ENCODE data around the gene SYNPO. TPM values are rescaled to one million over a fixed set of nuclear protein-coding genes. Genes with fewer than 3 reads are reported as not detected.

SYNPO gene
- 1.2 and 4.6 TPM in 2 replicates for total RNA-seq (2014; rRNA removed; shearing (Covaris generic); ENCODE audit: low replicate concordance)

DNA sequence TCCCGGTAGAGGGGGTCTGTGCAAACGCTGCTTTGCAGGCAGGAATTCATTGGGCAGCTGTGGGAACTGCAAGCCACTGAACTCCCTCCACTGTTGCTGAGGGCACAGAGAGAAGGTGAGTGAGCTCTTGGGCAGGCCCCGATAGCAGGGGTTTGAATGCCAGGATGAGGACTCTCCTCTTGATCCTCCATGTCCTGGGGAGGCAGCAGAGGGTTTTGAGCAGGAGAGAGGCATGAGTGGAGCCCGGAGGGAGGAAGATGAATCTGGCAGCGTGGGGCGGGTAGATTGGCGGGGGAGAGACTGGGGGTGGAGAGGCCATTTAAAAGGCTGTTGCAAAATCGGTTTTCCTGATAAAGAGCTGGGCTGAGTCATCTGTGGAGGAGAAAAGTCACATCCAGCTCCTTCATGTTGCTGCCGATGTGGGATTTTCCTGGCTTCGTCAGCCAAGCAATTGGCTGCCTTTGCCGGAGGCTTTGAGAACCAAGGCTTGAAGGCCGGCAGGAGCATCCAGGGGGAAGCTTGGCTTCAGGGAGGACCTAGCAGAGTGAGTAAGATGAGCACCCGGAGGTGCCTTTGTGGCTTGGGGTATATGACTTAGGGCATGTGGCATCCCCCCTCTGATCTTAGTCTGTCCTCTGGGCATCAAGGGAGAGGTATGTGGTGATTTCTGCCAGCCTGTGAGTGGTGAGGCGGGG, at the start of gene SYNPO:
Gene SYNPO (plus strand): TSS at position 350 of the 695 bp plus-strand sequence. CDS start 7,616 bp downstream, outside the sequence.
- H3K27me3 ChIP-seq, result no peaks in the 10 kb centered on the region
- peak; percentile 99 for DNase-seq
- peak within 1 kb of the TSS; percentile 15 for H3K4me3 ChIP-seq
- H3K36me3 ChIP-seq, result no peaks in the 10 kb centered on the region
- no peaks in the 10 kb centered on the region for H3K9me3 ChIP-seq

DNA sequence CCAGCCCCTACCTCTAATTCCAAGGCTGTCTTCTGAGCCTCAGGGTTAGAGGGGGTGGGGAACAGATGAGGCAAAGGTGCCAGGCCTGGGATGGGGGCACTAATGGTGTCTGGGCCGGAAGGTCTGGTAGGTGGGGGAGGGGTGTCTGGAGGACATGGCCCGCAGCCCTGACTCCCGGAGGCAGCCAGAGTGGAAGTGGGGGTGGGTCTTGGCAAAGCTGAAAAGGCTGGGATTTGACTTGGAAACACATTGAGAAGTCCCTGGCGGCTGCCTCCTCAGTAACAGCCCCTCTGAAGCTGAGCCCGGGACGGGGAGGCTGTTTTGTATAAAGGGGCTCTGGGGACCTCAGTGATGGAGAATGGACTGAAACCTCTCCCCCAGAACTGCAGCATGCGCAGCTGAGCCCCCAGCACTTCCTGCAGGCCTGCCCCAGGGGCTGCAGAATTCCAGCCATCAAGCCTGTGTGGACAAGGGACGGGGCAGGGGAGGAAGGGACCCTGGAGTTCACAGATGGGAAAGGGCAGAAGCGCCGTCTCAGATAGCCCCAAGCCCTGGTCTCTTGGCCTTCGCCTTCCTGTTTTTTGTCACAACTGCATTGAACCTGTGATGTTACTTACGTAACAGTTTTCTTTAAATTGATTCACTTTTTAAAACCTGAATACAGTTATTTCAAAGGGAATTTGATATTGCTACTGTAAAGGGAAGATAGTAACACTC, 49.3 kb upstream of the SYNPO start:
- H3K27me3 ChIP-seq, result no peaks in the 10 kb centered on the region
- H3K4me3 ChIP-seq, result no peak overlapping the region
- no peaks in the 10 kb centered on the region for H3K9me3 ChIP-seq
- peak; percentile 48 for DNase-seq
- no peaks in the 10 kb centered on the region for H3K36me3 ChIP-seq

DNA sequence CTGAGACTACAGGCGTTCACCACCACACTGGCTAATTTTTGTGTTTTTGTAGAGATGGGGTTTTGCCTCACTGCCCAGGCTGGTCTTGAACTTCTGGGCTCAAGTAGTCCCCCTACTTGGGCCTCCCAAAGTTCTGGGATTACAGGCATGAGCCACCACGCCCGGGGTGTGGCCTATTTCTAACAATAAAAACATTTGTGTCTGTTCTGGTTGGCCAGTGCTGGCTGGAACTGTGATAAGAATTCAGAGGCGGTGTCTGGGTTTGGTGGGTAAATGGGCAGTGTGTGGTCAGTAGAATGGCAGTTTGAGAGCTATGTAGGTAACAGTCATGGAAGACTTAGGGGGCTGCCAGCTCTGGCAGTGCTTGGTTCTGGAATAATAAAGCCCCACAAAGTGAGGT, 46.9 kb upstream of the SYNPO start:
- H3K4me3 ChIP-seq, result no peak overlapping the region
- no peaks in the 10 kb centered on the region for H3K9me3 ChIP-seq
- H3K27me3 ChIP-seq, result no peaks in the 10 kb centered on the region
- H3K36me3 ChIP-seq, result no peaks in the 10 kb centered on the region
- no peak for DNase-seq

GRCh38 chr5:150593996-150594395, 46.5 kb upstream of the SYNPO start:
- Histone ChIP-seq H3K36me3 (no peaks in the 10 kb centered on the region), H3K27me3 (no peaks in the 10 kb centered on the region), H3K9me3 (no peaks in the 10 kb centered on the region), H3K4me3 (no peak overlapping the region)
- DNase-seq, result no peak

DNA sequence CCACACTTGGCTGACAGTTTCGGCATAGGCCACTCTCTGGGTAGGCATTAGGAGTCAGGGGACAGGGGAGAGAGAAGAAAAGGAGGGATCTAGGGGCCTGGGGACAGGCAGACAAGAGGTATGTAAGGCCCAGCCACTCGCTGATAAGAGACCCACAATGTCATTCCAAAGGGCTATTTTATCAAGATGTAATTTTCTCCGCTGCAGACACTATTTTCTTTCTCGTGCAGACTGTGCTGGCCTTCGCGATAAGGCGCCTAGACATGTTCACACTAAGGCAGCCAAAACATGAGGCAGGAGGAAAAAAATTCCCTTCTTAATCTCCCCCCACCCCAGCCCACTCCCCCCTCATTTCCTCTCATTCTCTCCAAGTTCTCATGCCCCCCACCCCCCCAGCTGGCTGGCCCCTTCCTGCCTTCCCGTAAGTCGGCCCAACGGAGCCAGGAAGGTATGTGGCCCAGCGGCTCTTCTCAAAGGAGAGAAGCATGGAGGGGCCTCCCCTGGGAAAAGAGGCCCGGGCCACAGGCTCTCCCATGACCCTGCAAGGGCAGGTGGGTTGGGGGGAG, 44.9 kb upstream of the SYNPO start:
- no peaks in the 10 kb centered on the region for H3K36me3 ChIP-seq
- H3K9me3 ChIP-seq, result no peaks in the 10 kb centered on the region
- H3K27me3 ChIP-seq, result no peaks in the 10 kb centered on the region
- DNase-seq, result no peak
- H3K4me3 ChIP-seq, result no peak overlapping the region

DNA sequence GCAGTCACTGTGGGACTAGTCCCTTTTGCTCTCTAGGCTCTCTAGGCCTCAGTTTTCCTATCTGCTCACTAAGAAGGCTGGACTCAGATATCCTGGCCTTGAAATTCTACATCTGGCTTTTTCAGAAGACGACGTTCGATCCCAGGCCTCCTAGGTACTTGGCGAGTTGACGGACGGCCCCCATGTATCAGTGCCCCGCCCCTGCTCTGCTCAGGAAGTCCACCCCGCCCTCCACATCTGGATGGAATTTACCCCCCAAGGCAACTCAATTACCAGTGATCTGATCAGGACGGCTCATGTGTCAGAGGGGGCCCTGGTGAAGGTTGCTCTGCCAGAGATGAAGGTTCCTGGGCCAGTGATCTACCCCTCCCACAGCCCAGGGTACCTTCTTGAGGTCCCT, 44.1 kb upstream of the SYNPO start:
- Histone ChIP-seq H3K4me3 (no peak overlapping the region), H3K36me3 (no peaks in the 10 kb centered on the region), H3K27me3 (no peaks in the 10 kb centered on the region), H3K9me3 (no peaks in the 10 kb centered on the region)
- DNase-seq, result no peak

GRCh38 chr5:150596826-150597225, 43.6 kb upstream of the SYNPO start:
- H3K4me3 ChIP-seq, result no peak overlapping the region
- no peaks in the 10 kb centered on the region for H3K27me3 ChIP-seq
- H3K9me3 ChIP-seq, result no peaks in the 10 kb centered on the region
- no peak for DNase-seq
- H3K36me3 ChIP-seq, result no peaks in the 10 kb centered on the region

- Histone ChIP-seq H3K36me3 (no peaks in the 10 kb centered on the region), H3K9me3 (no peaks in the 10 kb centered on the region), H3K4me3 (no peak overlapping the region)
Measured at GRCh38 chr5:150598006-150598405, 42.5 kb upstream of the SYNPO start.

DNA sequence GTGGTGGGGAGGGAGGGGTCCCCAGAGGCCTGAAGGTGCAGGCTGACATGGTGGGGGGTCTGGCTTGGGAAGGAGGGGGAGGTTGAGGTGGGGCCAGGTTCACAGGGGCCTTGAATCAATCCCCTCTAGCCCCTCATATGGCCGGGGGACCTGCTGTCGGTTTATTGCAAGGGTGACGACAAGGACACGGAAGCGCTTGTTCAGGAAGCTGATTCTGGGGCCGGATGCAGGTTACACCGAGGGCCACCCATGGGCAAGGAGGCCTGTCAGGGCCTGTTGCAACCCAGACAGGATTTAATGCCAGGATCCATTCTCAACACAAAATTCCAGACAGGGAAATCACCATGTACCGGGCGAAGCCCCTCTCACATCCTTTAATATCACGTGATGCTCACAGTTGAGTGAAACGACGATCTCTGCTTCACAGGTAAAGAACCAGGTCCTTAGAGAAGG, 41.6 kb upstream of the SYNPO start:
- Histone ChIP-seq H3K36me3 (no peaks in the 10 kb centered on the region), H3K27me3 (no peaks in the 10 kb centered on the region), H3K4me3 (no peak overlapping the region), H3K9me3 (no peaks in the 10 kb centered on the region)
- DNase-seq, result no peak

More at GRCh38 chr5:150598006-150598405, 42.5 kb upstream of the SYNPO start:
- H3K27me3 ChIP-seq, result no peaks in the 10 kb centered on the region
- DNase-seq, result no peak

DNA sequence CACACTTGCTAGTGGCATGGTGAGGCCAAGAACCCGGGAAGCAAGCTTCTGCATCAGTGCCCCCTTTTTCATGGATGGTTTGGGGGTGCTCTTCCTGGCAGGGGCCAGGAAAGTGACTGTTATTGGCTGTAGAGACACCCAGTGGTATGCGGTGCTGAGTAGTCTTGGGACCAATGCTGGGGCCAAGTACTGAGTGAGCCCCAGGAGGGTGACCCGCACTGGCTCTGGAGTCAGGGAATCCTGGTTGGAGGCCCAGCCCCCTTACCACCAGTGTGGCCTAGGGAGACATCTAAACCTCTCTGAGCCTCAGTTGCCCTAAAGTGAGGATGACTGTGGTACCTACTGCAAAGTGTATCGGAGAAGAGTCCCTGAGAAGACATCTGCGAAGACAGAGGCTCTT, 41.2 kb upstream of the SYNPO start:
- DNase-seq, result no peak
- no peak overlapping the region for H3K4me3 ChIP-seq
- H3K9me3 ChIP-seq, result no peaks in the 10 kb centered on the region
- H3K36me3 ChIP-seq, result no peaks in the 10 kb centered on the region
- no peaks in the 10 kb centered on the region for H3K27me3 ChIP-seq

DNA sequence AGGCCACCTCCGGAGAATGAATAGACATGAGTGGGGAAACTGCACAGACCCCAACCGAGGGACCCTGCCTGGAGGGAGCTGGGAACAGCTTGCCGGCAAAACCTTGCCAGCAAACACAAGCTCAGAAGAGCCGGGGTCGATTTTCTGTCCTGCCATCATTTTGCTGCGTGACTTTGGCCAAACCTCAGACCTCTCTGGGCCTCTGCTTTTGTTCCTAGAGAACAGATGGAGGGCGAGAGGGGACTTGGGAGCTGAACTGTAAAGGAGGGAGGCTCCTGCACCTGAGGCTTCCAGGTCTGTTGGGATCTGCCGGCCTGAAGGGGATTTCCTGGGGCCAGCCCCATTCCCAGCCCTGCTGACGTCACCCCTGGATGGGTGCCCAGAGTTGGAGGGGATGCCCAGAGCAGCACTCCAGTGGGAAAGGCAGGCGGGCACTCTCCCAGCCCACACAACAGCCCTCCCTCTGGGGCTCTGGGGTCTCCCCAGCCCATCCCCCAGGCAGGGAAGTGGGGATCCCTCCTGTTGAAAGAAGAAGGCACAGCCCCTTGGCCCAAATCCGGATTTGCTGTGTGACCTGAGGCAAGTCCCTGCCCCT, 40.4 kb upstream of the SYNPO start:
- H3K4me3 ChIP-seq, result no peak overlapping the region
- peak; percentile 87 for DNase-seq
- H3K36me3 ChIP-seq, result no peaks in the 10 kb centered on the region
- no peaks in the 10 kb centered on the region for H3K9me3 ChIP-seq
- no peaks in the 10 kb centered on the region for H3K27me3 ChIP-seq

DNA sequence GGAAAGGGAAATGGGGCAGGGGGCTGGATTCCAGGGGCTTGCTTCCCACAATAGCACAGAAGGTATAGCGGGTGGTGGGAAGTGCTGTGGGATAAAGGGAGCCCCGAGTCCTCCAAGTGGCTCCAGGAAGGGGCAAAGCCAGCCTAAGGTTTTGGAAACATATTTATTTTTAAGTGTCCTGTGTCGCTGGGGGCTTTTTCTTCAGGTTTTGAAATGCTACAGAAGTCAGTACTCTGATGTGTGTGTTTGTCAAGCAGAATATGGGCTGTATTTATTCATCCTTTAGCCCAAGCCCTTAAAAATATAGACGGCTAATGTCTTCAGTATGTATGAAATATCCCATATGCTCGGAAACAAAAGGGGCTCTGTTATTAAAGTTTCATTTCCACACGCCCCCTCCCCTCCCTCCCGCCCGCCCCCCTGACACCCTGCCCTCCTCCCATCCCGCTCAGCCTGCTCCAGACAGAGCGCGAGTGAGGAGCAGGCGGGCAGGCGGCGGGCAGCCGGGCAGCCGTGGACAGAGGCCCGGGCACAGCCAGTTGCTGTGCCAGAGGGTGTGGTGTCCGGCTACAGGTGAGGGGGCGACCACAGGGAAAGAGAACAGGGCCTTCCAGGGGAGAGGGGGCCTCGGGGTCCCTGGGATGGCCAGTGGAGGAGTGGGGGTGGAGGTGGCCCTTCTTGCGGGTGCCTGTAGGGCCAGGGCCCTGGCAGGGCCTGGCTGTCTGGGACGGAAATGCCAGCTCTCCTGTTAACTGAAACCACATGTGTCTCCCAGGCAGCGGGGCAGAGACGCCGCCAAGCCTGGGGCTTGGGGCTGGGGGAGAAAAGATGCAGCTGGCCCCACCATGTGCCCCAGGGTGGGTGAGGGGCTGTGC, 39.6 kb upstream of the SYNPO start:
- no peaks in the 10 kb centered on the region for H3K27me3 ChIP-seq
- H3K4me3 ChIP-seq, result no peak overlapping the region
- DNase-seq, result no peak
- H3K36me3 ChIP-seq, result no peaks in the 10 kb centered on the region
- no peaks in the 10 kb centered on the region for H3K9me3 ChIP-seq

GRCh38 chr5:150601491-150602345, 38.7 kb upstream of the SYNPO start:
- Histone ChIP-seq H3K27me3 (no peaks in the 10 kb centered on the region), H3K4me3 (no peak overlapping the region), H3K36me3 (no peaks in the 10 kb centered on the region), H3K9me3 (no peaks in the 10 kb centered on the region)
- no peak for DNase-seq

- DNase-seq, result no peak
- H3K27me3 ChIP-seq, result no peaks in the 10 kb centered on the region
- no peaks in the 10 kb centered on the region for H3K36me3 ChIP-seq
- no peak overlapping the region for H3K4me3 ChIP-seq
- no peaks in the 10 kb centered on the region for H3K9me3 ChIP-seq
Measured at GRCh38 chr5:150603052-150603451, 37.4 kb upstream of the SYNPO start.

GRCh38 chr5:150603491-150603890, 37.0 kb upstream of the SYNPO start:
- no peaks in the 10 kb centered on the region for H3K9me3 ChIP-seq
- H3K27me3 ChIP-seq, result no peaks in the 10 kb centered on the region
- H3K4me3 ChIP-seq, result no peak overlapping the region
- no peaks in the 10 kb centered on the region for H3K36me3 ChIP-seq
- DNase-seq, result no peak

- no peaks in the 10 kb centered on the region for H3K9me3 ChIP-seq
- H3K27me3 ChIP-seq, result no peaks in the 10 kb centered on the region
- H3K4me3 ChIP-seq, result no peak overlapping the region
- no peak for DNase-seq
- H3K36me3 ChIP-seq, result no peaks in the 10 kb centered on the region
Measured at GRCh38 chr5:150604010-150604409, 36.5 kb upstream of the SYNPO start.

Measured in MG63 (cell line).